Measurements from ENCODE around the gene GBP7.
"Not testable (repeated sequence)": the region's sequence is repeated elsewhere in the genome, so short reads cannot be mapped to it uniquely, and the experiment has no call there.

GBP7 gene

DNA sequence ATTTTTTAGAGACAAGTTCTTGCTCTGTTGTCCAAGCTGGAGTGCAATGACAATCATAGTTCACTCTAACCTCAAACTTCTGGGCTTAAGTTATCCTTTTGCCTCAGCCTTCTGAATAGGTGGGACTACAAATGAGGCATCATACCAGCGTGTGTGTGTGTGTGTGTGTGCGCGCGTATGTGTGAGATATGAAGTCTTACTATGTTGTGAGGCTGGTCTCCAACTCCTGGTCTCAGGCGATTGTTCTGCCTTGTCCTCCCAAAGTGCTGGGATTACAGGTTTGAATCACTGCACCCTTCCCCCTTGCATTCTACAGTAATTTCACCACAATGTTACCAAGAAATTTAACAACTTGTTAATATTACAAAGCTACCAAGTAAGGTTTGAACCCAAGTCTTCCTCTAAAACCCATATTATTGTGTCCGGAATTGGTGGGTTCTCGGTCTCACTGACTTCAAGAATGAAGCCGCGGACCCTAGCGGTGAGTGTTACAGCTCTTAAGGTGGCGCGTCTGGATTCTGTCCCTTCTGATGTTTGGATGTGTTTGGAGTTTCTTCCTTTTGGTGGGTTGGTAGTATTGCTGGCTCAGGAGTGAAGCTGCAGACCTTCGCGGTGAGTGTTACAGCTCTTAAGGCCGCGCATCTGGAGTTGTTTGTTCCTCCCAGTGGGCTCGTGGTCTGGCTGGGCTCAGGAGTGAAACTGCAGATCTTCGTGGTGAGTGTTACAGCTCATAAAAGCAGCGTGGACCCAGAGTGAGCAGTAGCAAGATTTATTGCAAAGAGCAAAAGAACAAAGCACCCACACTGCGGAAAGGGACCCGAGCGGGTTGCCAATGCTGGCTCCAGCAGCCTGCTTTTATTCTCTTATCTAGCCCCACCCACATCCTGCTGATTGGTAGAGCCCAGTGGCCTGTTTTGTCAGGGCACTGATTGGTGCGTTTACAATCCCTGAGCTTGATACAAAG lies 48.9 kb downstream of the GBP7 start:
- H3K9me2 ChIP-seq (replicated peaks; ENCODE audit: control insufficient read depth, low read length); H3K79me2 ChIP-seq (ENCODE audit: control insufficient read depth, low read length); H3K4me1 ChIP-seq (ENCODE audit: control insufficient read depth, low read length); H3K4me3 ChIP-seq (ENCODE audit: low read length); H3K4me2 ChIP-seq (ENCODE audit: low read length); H3F3A ChIP-seq (ENCODE audit: control insufficient read depth, insufficient read depth); H3K9me3 ChIP-seq (ENCODE audit: control insufficient read depth, insufficient read depth, low read length); H3K36me3 ChIP-seq (ENCODE audit: control insufficient read depth, low read length); H4K20me1 ChIP-seq (ENCODE audit: control insufficient read depth, insufficient read depth, low read depth, low read length); H3K27ac ChIP-seq (ENCODE audit: low read depth, low read length); H3K27me3 ChIP-seq (ENCODE audit: control insufficient read depth, low read length): not testable (repeated sequence)

DNA sequence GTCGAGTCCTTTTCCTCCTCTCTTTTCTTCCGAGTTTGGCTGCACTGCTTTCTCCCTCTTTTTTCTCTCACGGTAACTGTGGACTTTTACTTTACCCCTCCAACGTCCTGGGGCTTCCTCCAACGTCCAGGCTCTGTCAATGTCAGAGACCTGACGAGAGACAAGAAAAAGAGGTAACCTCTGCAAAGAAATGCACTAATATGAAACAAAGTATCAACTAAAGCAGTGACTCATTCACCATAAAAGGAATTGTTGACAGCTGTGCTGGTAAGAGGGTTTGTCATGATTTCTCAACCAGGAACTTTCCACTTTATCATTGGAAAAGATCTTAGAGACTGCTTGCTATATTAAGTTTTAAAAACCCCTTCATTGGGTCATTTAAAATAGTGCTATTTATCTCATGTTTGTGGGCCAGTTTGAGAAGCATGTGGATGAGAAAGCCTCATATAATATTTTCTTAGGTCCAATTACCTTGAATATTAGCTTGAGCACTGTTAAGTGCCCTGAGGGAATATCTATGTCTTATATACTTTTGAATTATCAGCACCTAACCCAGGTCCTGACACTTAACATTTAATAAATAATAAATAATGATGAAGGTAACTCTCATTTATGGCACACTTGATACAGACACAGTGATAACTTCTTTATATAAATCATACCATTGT lies 49.8 kb downstream of the GBP7 start, which contains the start of gene GBP2:
Gene GBP2, minus strand, starts transcription at position 202 of the 668 bp plus-strand sequence. CDS start 4,148 bp downstream, outside the sequence.
- Histone ChIP-seq H3K27ac (ENCODE audit: low read depth, low read length) (no peak within 1 kb of the TSS), H3K9me3 (ENCODE audit: control insufficient read depth, insufficient read depth, low read length) (no peaks in the 10 kb centered on the region), H3K9me2 (replicated peaks; ENCODE audit: control insufficient read depth, low read length) (no peaks in the 10 kb centered on the region), H3F3A (ENCODE audit: control insufficient read depth, insufficient read depth) (no peaks in the 10 kb centered on the region), H3K4me1 (ENCODE audit: control insufficient read depth, low read length) (no peaks in the 10 kb centered on the region), H3K4me3 (ENCODE audit: low read length) (no peak within 1 kb of the TSS), H3K36me3 (ENCODE audit: control insufficient read depth, low read length) (no peaks in the 10 kb centered on the region), H3K4me2 (ENCODE audit: low read length) (no peak within 1 kb of the TSS), H3K79me2 (ENCODE audit: control insufficient read depth, low read length) (no peaks in the 10 kb centered on the region), H4K20me1 (ENCODE audit: control insufficient read depth, insufficient read depth, low read depth, low read length) (no peaks in the 10 kb centered on the region), H3K27me3 (ENCODE audit: control insufficient read depth, low read length) (no peaks in the 10 kb centered on the region)
- no peak for TF ChIP-seq EZH2phosphoT487 (IDR thresholded peaks at IDR 0.05; ENCODE audit: borderline replicate concordance, low read length)
- TF ChIP-seq, protein P1, sequence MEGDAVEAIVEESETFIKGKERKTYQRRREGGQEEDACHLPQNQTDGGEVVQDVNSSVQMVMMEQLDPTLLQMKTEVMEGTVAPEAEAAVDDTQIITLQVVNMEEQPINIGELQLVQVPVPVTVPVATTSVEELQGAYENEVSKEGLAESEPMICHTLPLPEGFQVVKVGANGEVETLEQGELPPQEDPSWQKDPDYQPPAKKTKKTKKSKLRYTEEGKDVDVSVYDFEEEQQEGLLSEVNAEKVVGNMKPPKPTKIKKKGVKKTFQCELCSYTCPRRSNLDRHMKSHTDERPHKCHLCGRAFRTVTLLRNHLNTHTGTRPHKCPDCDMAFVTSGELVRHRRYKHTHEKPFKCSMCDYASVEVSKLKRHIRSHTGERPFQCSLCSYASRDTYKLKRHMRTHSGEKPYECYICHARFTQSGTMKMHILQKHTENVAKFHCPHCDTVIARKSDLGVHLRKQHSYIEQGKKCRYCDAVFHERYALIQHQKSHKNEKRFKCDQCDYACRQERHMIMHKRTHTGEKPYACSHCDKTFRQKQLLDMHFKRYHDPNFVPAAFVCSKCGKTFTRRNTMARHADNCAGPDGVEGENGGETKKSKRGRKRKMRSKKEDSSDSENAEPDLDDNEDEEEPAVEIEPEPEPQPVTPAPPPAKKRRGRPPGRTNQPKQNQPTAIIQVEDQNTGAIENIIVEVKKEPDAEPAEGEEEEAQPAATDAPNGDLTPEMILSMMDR (IDR thresholded peaks at IDR 0.05; ENCODE audit: low read depth, low read length, poor library complexity, severe bottlenecking): no peak

DNA sequence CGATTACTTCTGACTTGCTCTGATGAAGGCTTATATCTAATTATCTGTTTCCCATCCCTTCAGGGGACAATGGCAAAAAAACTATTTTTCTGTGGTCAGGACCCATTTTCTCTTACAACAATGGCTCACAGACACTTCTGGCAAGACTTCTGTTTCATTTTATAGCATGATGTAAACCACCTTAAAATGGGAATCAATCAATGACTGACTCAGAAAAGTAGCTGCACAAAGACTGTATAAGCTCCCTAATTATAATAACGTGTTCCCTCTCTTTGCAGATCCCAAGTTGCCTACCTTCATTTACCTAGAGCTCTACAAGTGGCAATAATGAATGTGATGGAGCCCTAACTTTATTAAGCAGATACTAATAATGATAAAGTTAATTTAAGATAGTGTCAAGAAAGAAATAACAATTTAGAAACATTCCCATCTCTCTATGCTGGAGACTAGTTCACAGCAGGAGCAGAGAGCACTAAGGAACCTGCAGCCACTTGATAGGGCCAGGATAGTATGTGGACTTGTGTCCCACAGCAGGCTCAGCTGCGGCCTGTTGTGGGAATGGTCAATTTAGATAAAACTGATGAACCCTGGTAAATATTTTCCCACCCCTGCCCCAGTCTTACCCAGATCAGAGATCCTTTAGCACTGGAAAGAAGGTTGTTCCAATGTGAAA lies 50.4 kb downstream of the GBP7 start:
- Histone ChIP-seq H3K9me2 (replicated peaks; ENCODE audit: control insufficient read depth, low read length) (no peaks in the 10 kb centered on the region), H3K79me2 (ENCODE audit: control insufficient read depth, low read length) (no peaks in the 10 kb centered on the region), H3F3A (ENCODE audit: control insufficient read depth, insufficient read depth) (no peaks in the 10 kb centered on the region), H3K27ac (ENCODE audit: low read depth, low read length) (no peak overlapping the region), H3K9me3 (ENCODE audit: control insufficient read depth, insufficient read depth, low read length) (no peaks in the 10 kb centered on the region), H3K4me1 (ENCODE audit: control insufficient read depth, low read length) (no peaks in the 10 kb centered on the region), H3K4me3 (ENCODE audit: low read length) (no peak overlapping the region), H4K20me1 (ENCODE audit: control insufficient read depth, insufficient read depth, low read depth, low read length) (no peaks in the 10 kb centered on the region), H3K27me3 (ENCODE audit: control insufficient read depth, low read length) (no peaks in the 10 kb centered on the region), H3K36me3 (ENCODE audit: control insufficient read depth, low read length) (no peaks in the 10 kb centered on the region), H3K4me2 (ENCODE audit: low read length) (no peak overlapping the region)
- TF ChIP-seq, protein P1 (IDR thresholded peaks at IDR 0.05; ENCODE audit: low read depth, low read length, poor library complexity, severe bottlenecking): no peak
- no peak for TF ChIP-seq EZH2phosphoT487 (IDR thresholded peaks at IDR 0.05; ENCODE audit: borderline replicate concordance, low read length)
